ENCODE measurements around the gene TMEM252. TPM values are rescaled to one million over a fixed set of nuclear protein-coding genes. Genes with fewer than 3 reads are reported as not detected.

The TMEM252 gene
- total RNA-seq, 1 donor from 2014 or later, result not detected

GRCh38 chr9:68538200-68538599, 2.5 kb downstream of the TMEM252 start:
- H3K27me3 Mint-ChIP-seq (ENCODE audit: low read depth), result peaks cover 3% of the 10 kb centered on the region
- TF ChIP-seq CTCF (IDR thresholded peaks at IDR 0.05), result no peak

GRCh38 chr9:68537616-68537880, 3.1 kb downstream of the TMEM252 start:
- Mint-ChIP-seq H3K4me3 (ENCODE audit: unreplicated experiment) (no peak overlapping the region), H3K27me3 (ENCODE audit: low read depth) (peaks cover 3% of the 10 kb centered on the region), H3K4me1 (ENCODE audit: low read depth) (no peaks in the 10 kb centered on the region), H3K9me3 (ENCODE audit: low read depth) (no peaks in the 10 kb centered on the region), H3K27ac (ENCODE audit: unreplicated experiment) (no peak overlapping the region), H3K36me3 (ENCODE audit: low read depth) (no peaks in the 10 kb centered on the region)
- no peak for DNase-seq (ENCODE audit: low spot score)
- TF ChIP-seq CTCF (IDR thresholded peaks at IDR 0.05), result no peak

More at GRCh38 chr9:68538200-68538599, 2.5 kb downstream of the TMEM252 start:
- H3K36me3 Mint-ChIP-seq (ENCODE audit: low read depth), result no peaks in the 10 kb centered on the region
- no peak for DNase-seq (ENCODE audit: low spot score)
- no peaks in the 10 kb centered on the region for H3K9me3 Mint-ChIP-seq (ENCODE audit: low read depth)
- H3K4me3 Mint-ChIP-seq (ENCODE audit: unreplicated experiment), result no peak overlapping the region
- no peaks in the 10 kb centered on the region for H3K4me1 Mint-ChIP-seq (ENCODE audit: low read depth)
- H3K27ac Mint-ChIP-seq (ENCODE audit: unreplicated experiment), result no peak overlapping the region

GRCh38 chr9:68536876-68537615, 3.6 kb downstream of the TMEM252 start:
- no peak overlapping the region for H3K27ac Mint-ChIP-seq (ENCODE audit: unreplicated experiment)
- no peak for DNase-seq (ENCODE audit: low spot score)
- no peaks in the 10 kb centered on the region for H3K36me3 Mint-ChIP-seq (ENCODE audit: low read depth)
- TF ChIP-seq CTCF (IDR thresholded peaks at IDR 0.05), result no peak
- H3K27me3 Mint-ChIP-seq (ENCODE audit: low read depth), result peaks cover 3% of the 10 kb centered on the region
- H3K4me1 Mint-ChIP-seq (ENCODE audit: low read depth), result no peaks in the 10 kb centered on the region
- no peak overlapping the region for H3K4me3 Mint-ChIP-seq (ENCODE audit: unreplicated experiment)
- no peaks in the 10 kb centered on the region for H3K9me3 Mint-ChIP-seq (ENCODE audit: low read depth)

- Mint-ChIP-seq H3K4me3 (ENCODE audit: unreplicated experiment) (no peak overlapping the region), H3K4me1 (ENCODE audit: low read depth) (no peaks in the 10 kb centered on the region), H3K9me3 (ENCODE audit: low read depth) (no peaks in the 10 kb centered on the region), H3K27ac (ENCODE audit: unreplicated experiment) (no peak overlapping the region), H3K36me3 (ENCODE audit: low read depth) (no peaks in the 10 kb centered on the region), H3K27me3 (ENCODE audit: low read depth) (peaks cover 2% of the 10 kb centered on the region)
- DNase-seq (ENCODE audit: low spot score), result no peak
- no peak for TF ChIP-seq CTCF (IDR thresholded peaks at IDR 0.05)
Measured at GRCh38 chr9:68533678-68534077, 7.0 kb downstream of the TMEM252 start.

GRCh38 chr9:68532131-68532530, 8.6 kb downstream of the TMEM252 start:
- H3K4me3 Mint-ChIP-seq (ENCODE audit: unreplicated experiment), result no peak overlapping the region
- no peak for TF ChIP-seq CTCF (IDR thresholded peaks at IDR 0.05)
- H3K27ac Mint-ChIP-seq (ENCODE audit: unreplicated experiment), result no peak overlapping the region
- peaks cover 2% of the 10 kb centered on the region for H3K27me3 Mint-ChIP-seq (ENCODE audit: low read depth)
- DNase-seq (ENCODE audit: low spot score), result no peak
- no peaks in the 10 kb centered on the region for H3K9me3 Mint-ChIP-seq (ENCODE audit: low read depth)
- H3K4me1 Mint-ChIP-seq (ENCODE audit: low read depth), result no peaks in the 10 kb centered on the region
- no peaks in the 10 kb centered on the region for H3K36me3 Mint-ChIP-seq (ENCODE audit: low read depth)
